ENCODE measurements around the gene PSMA6. TPM values are rescaled to one million over a fixed set of nuclear protein-coding genes. Genes with fewer than 3 reads are reported as not detected.
"Not testable (repeated sequence)": the region's sequence is repeated elsewhere in the genome, so short reads cannot be mapped to it uniquely, and the experiment has no call there.

PSMA6 gene
- total and polyA plus RNA-seq, 5 donors from 2014 or later, result 132 to 480 (median 347) TPM

- not testable (repeated sequence) for H3K9me3 ChIP-seq (ENCODE audit: control insufficient read depth in 2 of 2, low read length in 2 of 2); DNase-seq; ATAC-seq (ENCODE audit: low read depth in 2 of 2); H3K27me3 ChIP-seq (ENCODE audit: control insufficient read depth, insufficient read depth, low read length); H3K27ac ChIP-seq (ENCODE audit: insufficient read depth, low read length, poor library complexity, severe bottlenecking); H3K4me3 Mint-ChIP-seq; H3K9me3 Mint-ChIP-seq; H3K36me3 ChIP-seq (ENCODE audit: control insufficient read depth, insufficient read depth, low read length); H3K27me3 Mint-ChIP-seq; H3K4me3 ChIP-seq (ENCODE audit: low read depth, low read length); H3K36me3 Mint-ChIP-seq
- peaks cover 11 to 38% (median 23%) of the 10 kb centered on the region in 4 donors for H3K4me1 Mint-ChIP-seq
- H3K4me1 ChIP-seq (ENCODE audit: control insufficient read depth, insufficient read depth, low read length, poor library complexity, severe bottlenecking), result peaks cover 22% of the 10 kb centered on the region
- H3K27ac Mint-ChIP-seq, result peak overlapping the region in 1 of 3 donors; percentile 62
These were observed 44.0 kb downstream of the PSMA6 start for GRCh38 chr14:35336171-35336493.

GRCh38 chr14:35336494-35337268, 44.5 kb downstream of the PSMA6 start:
- Histone ChIP-seq H3K4me1 (ENCODE audit: control insufficient read depth, insufficient read depth, low read length, poor library complexity, severe bottlenecking) (peaks cover 21% of the 10 kb centered on the region), H3K27ac (ENCODE audit: insufficient read depth, low read length, poor library complexity, severe bottlenecking) (peak overlapping the region; percentile 14), H3K9me3 (ENCODE audit: control insufficient read depth in 2 of 2, low read length in 2 of 2) (no peaks in the 10 kb centered on the region), H3K4me3 (ENCODE audit: low read depth, low read length) (no peak overlapping the region), H3K27me3 (ENCODE audit: control insufficient read depth, insufficient read depth, low read length) (no peaks in the 10 kb centered on the region), H3K36me3 (ENCODE audit: control insufficient read depth, insufficient read depth, low read length) (no peaks in the 10 kb centered on the region)
- no peaks in the 10 kb centered on the region for H3K9me3 Mint-ChIP-seq
- ATAC-seq (ENCODE audit: low read depth in 2 of 2) (no peak), DNase-seq (no peak)
- peaks cover 11 to 36% (median 23%) of the 10 kb centered on the region in 4 donors for H3K4me1 Mint-ChIP-seq
- H3K27ac Mint-ChIP-seq, result peak overlapping the region in 2 of 3 donors; percentile 62 to 77
- H3K4me3 Mint-ChIP-seq, result peak overlapping the region in 1 of 4 donors; percentile 16
- no peaks in the 10 kb centered on the region for H3K36me3 Mint-ChIP-seq
- no peaks in the 10 kb centered on the region for H3K27me3 Mint-ChIP-seq

- Histone ChIP-seq H3K27ac (ENCODE audit: insufficient read depth, low read length, poor library complexity, severe bottlenecking) (peak overlapping the region; percentile 14), H3K36me3 (ENCODE audit: control insufficient read depth, insufficient read depth, low read length) (no peaks in the 10 kb centered on the region), H3K4me3 (ENCODE audit: low read depth, low read length) (no peak overlapping the region), H3K4me1 (ENCODE audit: control insufficient read depth, insufficient read depth, low read length, poor library complexity, severe bottlenecking) (peaks cover 12% of the 10 kb centered on the region), H3K9me3 (ENCODE audit: control insufficient read depth in 2 of 2, low read length in 2 of 2) (no peaks in the 10 kb centered on the region), H3K27me3 (ENCODE audit: control insufficient read depth, insufficient read depth, low read length) (no peaks in the 10 kb centered on the region)
- Mint-ChIP-seq H3K4me1 (peaks cover 11 to 27% (median 18%) of the 10 kb centered on the region in 4 donors), H3K27ac (peak overlapping the region in 1 of 3 donors; percentile 43), H3K36me3 (no peaks in the 10 kb centered on the region), H3K9me3 (no peaks in the 10 kb centered on the region), H3K4me3 (peak overlapping the region in 1 of 4 donors; percentile 16), H3K27me3 (no peaks in the 10 kb centered on the region)
- ATAC-seq (ENCODE audit: low read depth in 2 of 2) (no peak), DNase-seq (no peak)
These were observed 45.4 kb downstream of the PSMA6 start for GRCh38 chr14:35337269-35338255.

- H3K27me3 ChIP-seq (ENCODE audit: control insufficient read depth, insufficient read depth, low read length), result no peaks in the 10 kb centered on the region
- no peaks in the 10 kb centered on the region for H3K27me3 Mint-ChIP-seq
- H3K36me3 Mint-ChIP-seq, result no peaks in the 10 kb centered on the region
- H3K4me3 Mint-ChIP-seq, result no peak overlapping the region
- H3K9me3 ChIP-seq (ENCODE audit: control insufficient read depth in 2 of 2, low read length in 2 of 2), result no peaks in the 10 kb centered on the region
- no peaks in the 10 kb centered on the region for H3K36me3 ChIP-seq (ENCODE audit: control insufficient read depth, insufficient read depth, low read length)
- peaks cover under 1 to 14% (median 6%) of the 10 kb centered on the region in 4 donors for H3K4me1 Mint-ChIP-seq
- peak overlapping the region in 1 of 3 donors; percentile 36 for H3K27ac Mint-ChIP-seq
- no peak overlapping the region for H3K27ac ChIP-seq (ENCODE audit: insufficient read depth, low read length, poor library complexity, severe bottlenecking)
- H3K4me3 ChIP-seq (ENCODE audit: low read depth, low read length), result no peak overlapping the region
- ATAC-seq (ENCODE audit: low read depth in 2 of 2) (no peak), DNase-seq (no peak)
- H3K9me3 Mint-ChIP-seq, result no peaks in the 10 kb centered on the region
- H3K4me1 ChIP-seq (ENCODE audit: control insufficient read depth, insufficient read depth, low read length, poor library complexity, severe bottlenecking), result no peaks in the 10 kb centered on the region
These were observed 46.7 kb downstream of the PSMA6 start for GRCh38 chr14:35338731-35339405.

DNA sequence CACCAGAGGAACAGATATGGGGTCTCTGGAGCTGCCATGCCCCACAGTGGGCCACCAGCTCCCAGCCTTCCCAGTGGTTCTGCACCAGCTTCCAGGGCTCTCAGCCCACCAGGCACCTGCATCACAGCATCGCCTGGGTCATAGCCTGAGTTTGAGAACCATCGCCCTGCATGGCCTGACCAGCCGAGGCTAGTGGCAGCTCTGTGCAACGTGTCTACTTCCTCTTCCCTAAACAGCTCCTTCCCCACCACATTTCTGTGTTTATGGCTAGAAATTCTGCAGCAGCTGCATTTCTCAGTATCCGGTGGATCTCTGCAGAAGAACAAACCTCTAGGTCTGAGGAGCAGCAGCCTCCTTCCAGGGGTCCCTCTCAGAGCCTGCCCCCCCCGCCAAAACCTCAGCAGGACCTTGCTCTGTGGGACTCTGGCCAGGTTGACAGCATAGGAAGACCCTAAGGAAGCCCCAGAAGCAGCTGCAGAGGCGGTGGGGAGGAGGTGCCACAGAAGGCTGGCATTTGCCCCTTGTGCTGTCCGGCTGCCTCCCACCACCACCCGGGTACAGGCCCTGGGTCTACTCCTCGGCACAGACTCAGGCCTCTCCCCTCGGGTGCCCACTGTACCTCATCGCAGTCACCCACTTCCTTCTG, 47.7 kb downstream of the PSMA6 start:
- H3K4me3 ChIP-seq (ENCODE audit: low read depth, low read length), result no peak overlapping the region
- H3K4me1 Mint-ChIP-seq, result peaks cover 0 to 8% (median 2%) of the 10 kb centered on the region in 4 donors
- no peak overlapping the region for H3K27ac Mint-ChIP-seq
- no peaks in the 10 kb centered on the region for H3K4me1 ChIP-seq (ENCODE audit: control insufficient read depth, insufficient read depth, low read length, poor library complexity, severe bottlenecking)
- H3K9me3 Mint-ChIP-seq, result no peaks in the 10 kb centered on the region
- H3K36me3 ChIP-seq (ENCODE audit: control insufficient read depth, insufficient read depth, low read length), result no peaks in the 10 kb centered on the region
- H3K9me3 ChIP-seq (ENCODE audit: control insufficient read depth in 2 of 2, low read length in 2 of 2), result no peaks in the 10 kb centered on the region
- DNase-seq (peak in 1 of 3 donors; percentile 51), ATAC-seq (ENCODE audit: low read depth in 2 of 2) (no peak)
- H3K36me3 Mint-ChIP-seq, result no peaks in the 10 kb centered on the region
- no peaks in the 10 kb centered on the region for H3K27me3 ChIP-seq (ENCODE audit: control insufficient read depth, insufficient read depth, low read length)
- no peak overlapping the region for H3K27ac ChIP-seq (ENCODE audit: insufficient read depth, low read length, poor library complexity, severe bottlenecking)
- no peaks in the 10 kb centered on the region for H3K27me3 Mint-ChIP-seq
- H3K4me3 Mint-ChIP-seq, result no peak overlapping the region

- H3K27ac ChIP-seq (ENCODE audit: insufficient read depth, low read length, poor library complexity, severe bottlenecking), result no peak overlapping the region
- no peak overlapping the region for H3K4me3 ChIP-seq (ENCODE audit: low read depth, low read length)
- Mint-ChIP-seq H3K27ac (peak overlapping the region in 1 of 3 donors; percentile 20), H3K27me3 (no peaks in the 10 kb centered on the region), H3K36me3 (no peaks in the 10 kb centered on the region), H3K9me3 (no peaks in the 10 kb centered on the region), H3K4me1 (peaks cover 0 to 8% (median 2%) of the 10 kb centered on the region in 4 donors), H3K4me3 (no peak overlapping the region)
- no peaks in the 10 kb centered on the region for H3K4me1 ChIP-seq (ENCODE audit: control insufficient read depth, insufficient read depth, low read length, poor library complexity, severe bottlenecking)
- ATAC-seq (ENCODE audit: low read depth in 2 of 2), result no peak
- H3K27me3 ChIP-seq (ENCODE audit: control insufficient read depth, insufficient read depth, low read length), result no peaks in the 10 kb centered on the region
- DNase-seq, result no peak
- H3K9me3 ChIP-seq (ENCODE audit: control insufficient read depth in 2 of 2, low read length in 2 of 2), result no peaks in the 10 kb centered on the region
- no peaks in the 10 kb centered on the region for H3K36me3 ChIP-seq (ENCODE audit: control insufficient read depth, insufficient read depth, low read length)
These were observed 48.7 kb downstream of the PSMA6 start for GRCh38 chr14:35340616-35341453.
